ENCODE measurements around the gene GOLT1A. TPM values are rescaled to one million over a fixed set of nuclear protein-coding genes. Genes with fewer than 3 reads are reported as not detected.

GOLT1A gene
- total RNA-seq, 1 donor from 2014 or later = not detected

DNA sequence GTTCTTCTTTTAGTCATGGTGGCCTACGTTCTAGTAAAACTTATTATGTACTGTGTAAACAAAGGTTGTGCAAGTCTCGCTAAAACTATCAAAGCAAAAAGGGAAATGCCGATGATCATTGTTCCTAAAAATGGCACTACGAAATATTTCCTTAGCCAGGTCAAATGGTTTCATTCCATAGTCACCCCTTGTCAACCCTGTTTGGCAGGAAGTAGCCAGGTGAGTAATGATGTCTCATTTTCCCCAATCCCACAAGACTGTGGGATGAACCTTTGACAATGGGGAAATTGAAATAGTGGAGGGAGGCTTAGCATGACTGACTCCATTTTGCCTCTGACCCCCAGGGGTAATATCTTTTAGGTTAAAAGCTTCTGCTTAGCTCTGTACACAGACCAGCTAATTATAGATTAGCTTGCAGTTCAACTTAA is 42.0 kb downstream of the GOLT1A start:
- TF ChIP-seq, protein P1, sequence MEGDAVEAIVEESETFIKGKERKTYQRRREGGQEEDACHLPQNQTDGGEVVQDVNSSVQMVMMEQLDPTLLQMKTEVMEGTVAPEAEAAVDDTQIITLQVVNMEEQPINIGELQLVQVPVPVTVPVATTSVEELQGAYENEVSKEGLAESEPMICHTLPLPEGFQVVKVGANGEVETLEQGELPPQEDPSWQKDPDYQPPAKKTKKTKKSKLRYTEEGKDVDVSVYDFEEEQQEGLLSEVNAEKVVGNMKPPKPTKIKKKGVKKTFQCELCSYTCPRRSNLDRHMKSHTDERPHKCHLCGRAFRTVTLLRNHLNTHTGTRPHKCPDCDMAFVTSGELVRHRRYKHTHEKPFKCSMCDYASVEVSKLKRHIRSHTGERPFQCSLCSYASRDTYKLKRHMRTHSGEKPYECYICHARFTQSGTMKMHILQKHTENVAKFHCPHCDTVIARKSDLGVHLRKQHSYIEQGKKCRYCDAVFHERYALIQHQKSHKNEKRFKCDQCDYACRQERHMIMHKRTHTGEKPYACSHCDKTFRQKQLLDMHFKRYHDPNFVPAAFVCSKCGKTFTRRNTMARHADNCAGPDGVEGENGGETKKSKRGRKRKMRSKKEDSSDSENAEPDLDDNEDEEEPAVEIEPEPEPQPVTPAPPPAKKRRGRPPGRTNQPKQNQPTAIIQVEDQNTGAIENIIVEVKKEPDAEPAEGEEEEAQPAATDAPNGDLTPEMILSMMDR (IDR thresholded peaks at IDR 0.05) = no peak
- H3K4me3 Mint-ChIP-seq (ENCODE audit: unreplicated experiment) = no peak overlapping the region
- peaks cover 6% of the 10 kb centered on the region for H3K27me3 Mint-ChIP-seq (ENCODE audit: low read depth)
- H3K36me3 Mint-ChIP-seq (ENCODE audit: low read depth) = peaks cover 2% of the 10 kb centered on the region
- H3K4me1 Mint-ChIP-seq (ENCODE audit: low read depth) = no peaks in the 10 kb centered on the region
- H3K27ac Mint-ChIP-seq (ENCODE audit: unreplicated experiment) = no peak overlapping the region
- peaks cover 17% of the 10 kb centered on the region for H3K9me3 Mint-ChIP-seq (ENCODE audit: low read depth)
- no peak for DNase-seq (ENCODE audit: low spot score)

DNA sequence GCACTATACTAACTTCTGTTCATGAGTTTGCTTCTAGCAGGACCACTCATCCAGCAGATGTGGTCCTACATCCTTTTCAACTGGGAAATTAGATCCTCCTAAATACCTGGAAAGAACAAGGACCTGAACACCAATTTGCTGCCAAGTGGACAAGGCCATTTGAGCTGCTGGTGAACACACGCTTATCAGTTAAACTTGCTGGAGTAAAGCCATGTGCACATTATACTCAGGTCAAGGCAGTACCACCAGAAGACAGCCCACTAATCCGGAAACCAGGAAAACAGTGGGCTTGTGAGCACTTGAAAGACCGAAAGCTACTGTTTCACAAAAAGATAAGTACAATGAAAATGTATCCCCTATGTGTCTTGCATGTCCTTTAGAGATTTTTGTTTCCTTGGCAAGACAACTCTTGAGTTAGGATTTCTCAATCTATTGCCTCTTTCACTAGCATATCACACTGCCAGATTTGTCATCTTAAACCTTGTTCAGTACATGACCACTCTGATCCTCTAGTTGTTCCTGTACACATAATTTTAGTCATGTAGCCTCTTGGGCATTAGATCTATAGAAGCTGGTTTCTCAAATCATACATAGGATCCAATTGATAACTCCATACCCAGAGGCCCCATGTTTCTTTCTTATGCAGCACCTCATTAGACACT is 43.2 kb downstream of the GOLT1A start:
- no peak for DNase-seq (ENCODE audit: low spot score)
- TF ChIP-seq, protein P1 (IDR thresholded peaks at IDR 0.05) = no peak
- Mint-ChIP-seq H3K4me1 (ENCODE audit: low read depth) (no peaks in the 10 kb centered on the region), H3K27ac (ENCODE audit: unreplicated experiment) (no peak overlapping the region), H3K4me3 (ENCODE audit: unreplicated experiment) (no peak overlapping the region), H3K27me3 (ENCODE audit: low read depth) (peaks cover 11% of the 10 kb centered on the region), H3K36me3 (ENCODE audit: low read depth) (peaks cover 2% of the 10 kb centered on the region), H3K9me3 (ENCODE audit: low read depth) (peaks cover 17% of the 10 kb centered on the region)

DNA sequence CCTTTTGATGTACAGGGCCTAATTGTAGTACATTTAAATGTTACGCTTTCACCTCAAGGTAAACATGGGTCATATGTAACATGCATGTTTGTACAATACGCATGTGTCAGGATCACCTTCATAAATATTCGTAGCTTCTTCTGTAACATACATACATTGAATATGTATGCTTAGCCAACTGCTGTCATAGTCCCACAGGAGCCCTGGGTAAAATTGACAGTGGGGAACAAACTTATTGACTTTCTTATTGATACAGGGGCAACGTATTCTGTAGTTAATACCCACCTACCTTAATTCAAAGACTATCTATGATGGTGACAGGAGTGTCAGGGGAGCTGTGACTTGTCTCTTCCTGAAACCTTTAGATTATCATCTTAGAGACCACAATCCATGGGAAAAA is 43.9 kb downstream of the GOLT1A start:
- TF ChIP-seq, protein P1 (IDR thresholded peaks at IDR 0.05) = no peak
- H3K27me3 Mint-ChIP-seq (ENCODE audit: low read depth) = peaks cover 11% of the 10 kb centered on the region
- H3K9me3 Mint-ChIP-seq (ENCODE audit: low read depth) = peaks cover 17% of the 10 kb centered on the region
- H3K4me3 Mint-ChIP-seq (ENCODE audit: unreplicated experiment) = no peak overlapping the region
- H3K27ac Mint-ChIP-seq (ENCODE audit: unreplicated experiment) = no peak overlapping the region
- no peak for DNase-seq (ENCODE audit: low spot score)
- no peaks in the 10 kb centered on the region for H3K4me1 Mint-ChIP-seq (ENCODE audit: low read depth)
- H3K36me3 Mint-ChIP-seq (ENCODE audit: low read depth) = peaks cover 2% of the 10 kb centered on the region

DNA sequence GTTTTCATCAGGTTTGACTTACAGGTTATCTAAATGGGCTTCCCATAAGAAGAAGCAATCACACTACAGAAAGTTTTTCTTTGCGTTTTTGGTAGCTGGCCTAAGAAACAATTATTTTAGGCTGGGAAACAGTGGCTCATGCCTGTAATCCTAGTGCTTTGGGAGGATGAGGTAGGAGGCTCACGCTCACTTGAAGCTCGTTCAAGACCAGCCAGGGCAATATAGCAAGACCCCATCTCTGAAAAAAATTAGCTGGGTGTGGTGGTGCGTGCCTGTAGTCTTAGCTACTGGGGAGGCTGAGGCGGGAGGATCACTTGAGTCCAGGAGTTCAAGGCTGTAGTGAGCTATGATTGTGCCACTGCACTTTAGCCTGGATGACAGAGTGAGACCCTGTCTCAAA is 46.1 kb downstream of the GOLT1A start:
- Mint-ChIP-seq H3K27ac (ENCODE audit: unreplicated experiment) (no peak overlapping the region), H3K4me1 (ENCODE audit: low read depth) (no peaks in the 10 kb centered on the region), H3K27me3 (ENCODE audit: low read depth) (peaks cover 7% of the 10 kb centered on the region), H3K9me3 (ENCODE audit: low read depth) (peaks cover 17% of the 10 kb centered on the region), H3K4me3 (ENCODE audit: unreplicated experiment) (no peak overlapping the region), H3K36me3 (ENCODE audit: low read depth) (peaks cover 2% of the 10 kb centered on the region)
- no peak for DNase-seq (ENCODE audit: low spot score)
- TF ChIP-seq, protein P1 (IDR thresholded peaks at IDR 0.05) = no peak

DNA sequence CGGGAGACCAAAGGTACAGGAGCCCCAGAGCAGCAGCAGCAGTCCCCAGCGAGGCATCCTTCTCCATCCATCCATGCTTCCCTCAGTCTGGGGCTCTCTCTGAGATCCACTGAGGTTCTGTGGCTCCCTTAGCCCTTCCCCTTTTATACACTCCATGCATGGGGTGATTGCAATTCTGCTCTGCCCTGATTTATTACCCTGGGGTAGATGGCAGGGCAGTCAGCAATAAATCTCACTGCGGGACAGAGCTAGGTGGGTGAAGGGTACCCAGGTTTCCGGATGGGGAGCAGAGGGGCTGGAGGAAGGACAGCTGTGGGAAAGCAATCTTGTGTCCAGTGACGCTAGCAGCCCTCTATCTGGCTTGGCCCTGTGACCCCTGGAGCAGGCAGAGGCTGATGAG is 47.6 kb downstream of the GOLT1A start, which contains the start of gene REN:
REN (minus strand) TSS at position 119 of the 400 bp plus-strand sequence; CDS start at position 75, 44 bp downstream.
- no peak for DNase-seq (ENCODE audit: low spot score)
- TF ChIP-seq, protein P1 (IDR thresholded peaks at IDR 0.05) = no peak
- no peak within 1 kb of the TSS for H3K4me3 Mint-ChIP-seq (ENCODE audit: unreplicated experiment)
- peaks cover 2% of the 10 kb centered on the region for H3K36me3 Mint-ChIP-seq (ENCODE audit: low read depth)
- H3K9me3 Mint-ChIP-seq (ENCODE audit: low read depth) = peaks cover 17% of the 10 kb centered on the region
- no peaks in the 10 kb centered on the region for H3K4me1 Mint-ChIP-seq (ENCODE audit: low read depth)
- H3K27ac Mint-ChIP-seq (ENCODE audit: unreplicated experiment) = no peak within 1 kb of the TSS
- H3K27me3 Mint-ChIP-seq (ENCODE audit: low read depth) = peaks cover 9% of the 10 kb centered on the region

Data from chondrocyte (in vitro differentiated cells).